T-helper 9 cell (primary cell): ENCODE data around the gene ALDH3A1.

Source experiments
- DNase-seq: peaks from one replicate; pipeline ENCODE4 v3.0.0-alpha.2; 2020

The ALDH3A1 gene

GRCh38 chr17:19702217-19702641 lies 45.9 kb downstream of the ALDH3A1 start:
- DNase-seq: no peak
